Upper lobe of right lung (tissue), 1 donor: ENCODE data around the gene DNAH12. TPM values are rescaled to one million over a fixed set of nuclear protein-coding genes. Genes with fewer than 3 reads are reported as not detected.
"Not testable (repeated sequence)": the region's sequence is repeated elsewhere in the genome, so short reads cannot be mapped to it uniquely, and the experiment has no call there.

ENCODE experiments used
- ATAC-seq: fragments of 200-7000 bp; cut with Tn5 transposase; one replicate; pipeline ENCODE4 v1.9.1; 2020; ENCODE audit warnings: mild to moderate bottlenecking, moderate library complexity
- DNase-seq: peaks from one replicate; pipeline ENCODE4 v3.0.0-alpha.2; 2020
- H3K27ac ChIP-seq: fragments of 200-600 bp; one replicate; pipeline ENCODE4 v1.8.0; 2022
- H3K27me3 ChIP-seq: fragments of 200-600 bp; one replicate; pipeline ENCODE4 v1.8.0; 2022; ENCODE audit warnings: mild to moderate bottlenecking
- H3K36me3 ChIP-seq: fragments of 200-600 bp; one replicate; pipeline ENCODE4 v1.8.0; 2022
- H3K4me1 ChIP-seq: fragments of 200-600 bp; one replicate; pipeline ENCODE4 v1.8.0; 2022
- H3K4me3 ChIP-seq: fragments of 200-600 bp; one replicate; pipeline ENCODE4 v1.8.0; 2022; ENCODE audit warnings: mild to moderate bottlenecking
- H3K9me3 ChIP-seq: fragments of 200-600 bp; one replicate; pipeline ENCODE4 v1.8.0; 2022
- intact Hi-C: fragments of 100-400 bp; cut with DNase I; formaldehyde crosslinking; loops from one replicate; pipeline ENCODE4 v1.11.0; 2022
- total RNA-seq: library from RNA; stranded (reverse); fragmentation: NEBNext Ultra II Directional; extraction: Animal tissue kit (Norgen Biotek cat#: 25700); gene quantifications from one replicate; pipeline ENCODE4 v1.2.1, GENCODE V29; 2021
- TF ChIP-seq, protein P1 (sequence below): fragments of 200-600 bp; IDR thresholded peaks from one replicate; pipeline ENCODE4 v1.8.0; 2022; ENCODE audit warnings: antibody characterized with exemption
- donor health status: DM: no; HTN: yes; CAD: no; lungs with severe emphysema.

The DNAH12 gene
- total RNA-seq, 1 donor from 2014 or later: 0.52 TPM

DNA sequence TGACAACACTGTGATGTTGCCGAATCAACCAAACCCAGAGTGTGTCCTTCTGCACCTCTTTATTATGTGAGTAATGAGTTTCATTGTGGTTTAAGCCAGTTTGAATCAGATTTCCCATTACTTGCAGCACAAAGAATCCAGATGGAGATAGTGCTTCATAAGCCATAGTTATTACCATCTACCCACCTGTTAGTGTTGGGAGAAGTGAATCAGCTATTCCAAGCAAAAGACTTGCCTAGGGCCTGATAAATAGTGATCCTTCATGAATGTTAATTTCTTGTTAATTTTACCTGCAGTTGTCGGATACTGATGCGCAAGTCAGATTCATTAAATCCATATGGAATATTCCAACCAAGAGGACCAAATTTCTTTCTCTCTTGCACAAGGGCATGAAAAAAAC lies 229.9 kb downstream of the DNAH12 start:
- H3K27ac ChIP-seq: no peak overlapping the region
- DNase-seq (no peak), ATAC-seq (no peak)
- H3K4me3 ChIP-seq: no peak overlapping the region
- H3K9me3 ChIP-seq: no peaks in the 10 kb centered on the region
- intact Hi-C loops: no loop called here
- no peaks in the 10 kb centered on the region for H3K4me1 ChIP-seq
- TF ChIP-seq, protein P1, sequence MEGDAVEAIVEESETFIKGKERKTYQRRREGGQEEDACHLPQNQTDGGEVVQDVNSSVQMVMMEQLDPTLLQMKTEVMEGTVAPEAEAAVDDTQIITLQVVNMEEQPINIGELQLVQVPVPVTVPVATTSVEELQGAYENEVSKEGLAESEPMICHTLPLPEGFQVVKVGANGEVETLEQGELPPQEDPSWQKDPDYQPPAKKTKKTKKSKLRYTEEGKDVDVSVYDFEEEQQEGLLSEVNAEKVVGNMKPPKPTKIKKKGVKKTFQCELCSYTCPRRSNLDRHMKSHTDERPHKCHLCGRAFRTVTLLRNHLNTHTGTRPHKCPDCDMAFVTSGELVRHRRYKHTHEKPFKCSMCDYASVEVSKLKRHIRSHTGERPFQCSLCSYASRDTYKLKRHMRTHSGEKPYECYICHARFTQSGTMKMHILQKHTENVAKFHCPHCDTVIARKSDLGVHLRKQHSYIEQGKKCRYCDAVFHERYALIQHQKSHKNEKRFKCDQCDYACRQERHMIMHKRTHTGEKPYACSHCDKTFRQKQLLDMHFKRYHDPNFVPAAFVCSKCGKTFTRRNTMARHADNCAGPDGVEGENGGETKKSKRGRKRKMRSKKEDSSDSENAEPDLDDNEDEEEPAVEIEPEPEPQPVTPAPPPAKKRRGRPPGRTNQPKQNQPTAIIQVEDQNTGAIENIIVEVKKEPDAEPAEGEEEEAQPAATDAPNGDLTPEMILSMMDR: no peak
- H3K36me3 ChIP-seq: no peaks in the 10 kb centered on the region
- H3K27me3 ChIP-seq: no peaks in the 10 kb centered on the region

DNA sequence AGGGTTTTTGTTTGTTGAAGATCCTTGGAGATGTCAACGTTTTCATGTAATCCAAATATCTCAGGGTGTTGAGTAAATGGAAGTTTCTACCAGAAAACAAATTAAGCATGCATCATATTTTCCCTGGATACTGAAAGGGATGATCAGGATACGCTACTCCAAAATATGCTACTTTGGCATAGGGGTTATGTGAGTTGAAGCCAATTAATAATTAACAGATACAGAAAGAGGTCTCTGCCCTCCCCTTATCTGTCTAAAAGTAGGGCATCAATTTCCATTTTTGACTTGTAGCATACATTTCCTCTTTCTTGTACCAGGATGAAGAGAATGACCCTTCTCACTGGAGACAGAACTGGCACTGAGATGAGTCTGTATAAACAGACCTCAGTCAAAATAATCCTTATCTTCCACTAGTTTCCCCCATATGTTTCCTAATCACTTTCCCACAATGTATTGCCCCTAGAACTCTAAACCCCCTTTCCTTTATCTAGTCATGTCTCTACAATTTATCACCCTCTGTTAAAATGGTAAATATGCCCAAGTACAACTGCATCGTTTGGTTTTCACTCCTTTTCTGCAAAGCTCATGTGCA lies 234.3 kb downstream of the DNAH12 start:
- no peaks in the 10 kb centered on the region for H3K27me3 ChIP-seq
- H3K9me3 ChIP-seq: no peaks in the 10 kb centered on the region
- no peak for DNase-seq
- H3K27ac ChIP-seq: no peak overlapping the region
- TF ChIP-seq, protein P1: no peak
- H3K36me3 ChIP-seq: no peaks in the 10 kb centered on the region
- no peak overlapping the region for H3K4me3 ChIP-seq
- intact Hi-C loops: no loop called here
- no peak for ATAC-seq
- no peaks in the 10 kb centered on the region for H3K4me1 ChIP-seq

DNA sequence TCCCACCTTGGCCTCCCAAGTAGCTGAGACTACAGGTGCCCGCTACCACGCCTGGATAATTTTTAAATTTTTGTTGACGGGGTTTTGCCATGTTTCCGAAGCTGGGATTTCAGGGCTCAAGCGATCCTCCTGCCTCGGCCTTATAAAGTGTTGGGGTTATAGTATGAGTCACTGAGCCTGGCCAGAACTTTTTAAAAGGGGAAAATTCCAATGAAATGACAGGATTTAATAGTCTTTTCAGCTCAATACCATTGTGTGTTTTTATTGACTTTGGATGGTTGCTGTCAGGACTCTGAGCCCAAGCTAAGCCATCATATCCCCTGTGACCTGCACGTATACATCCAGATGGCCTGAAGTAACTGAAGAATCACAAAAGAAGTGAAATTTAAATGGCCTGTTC lies 240.6 kb downstream of the DNAH12 start:
- H3K27me3 ChIP-seq, H3K27ac ChIP-seq, H3K36me3 ChIP-seq, ATAC-seq, DNase-seq, H3K4me1 ChIP-seq, H3K4me3 ChIP-seq, intact Hi-C loops, H3K9me3 ChIP-seq: not testable (repeated sequence)

DNA sequence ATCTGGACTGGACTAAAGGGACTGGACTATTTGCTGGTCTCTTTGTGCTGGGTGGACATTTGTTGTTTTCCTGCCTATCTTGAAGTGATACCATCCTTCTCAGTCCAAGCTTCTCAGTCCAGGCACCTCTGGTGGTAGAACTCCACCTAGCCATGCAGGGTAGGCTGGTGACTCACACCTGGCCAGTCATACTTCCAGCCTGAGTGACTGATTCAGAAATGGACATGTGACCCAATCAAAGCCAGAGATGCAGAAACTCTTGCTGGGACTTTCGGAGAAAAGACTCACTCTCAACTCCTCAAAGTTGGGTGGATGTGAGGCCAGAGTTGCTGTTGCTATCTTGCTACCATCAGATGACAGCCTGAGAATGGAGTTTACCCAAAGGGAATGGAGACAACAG lies 246.1 kb downstream of the DNAH12 start:
- Histone ChIP-seq H3K4me3 (no peak overlapping the region), H3K4me1 (no peaks in the 10 kb centered on the region), H3K36me3 (no peaks in the 10 kb centered on the region), H3K27ac (no peak overlapping the region), H3K9me3 (no peaks in the 10 kb centered on the region), H3K27me3 (no peaks in the 10 kb centered on the region)
- TF ChIP-seq, protein P1: no peak
- peak; percentile 27 for ATAC-seq
- DNase-seq: no peak
- intact Hi-C loops: no loop called here

DNA sequence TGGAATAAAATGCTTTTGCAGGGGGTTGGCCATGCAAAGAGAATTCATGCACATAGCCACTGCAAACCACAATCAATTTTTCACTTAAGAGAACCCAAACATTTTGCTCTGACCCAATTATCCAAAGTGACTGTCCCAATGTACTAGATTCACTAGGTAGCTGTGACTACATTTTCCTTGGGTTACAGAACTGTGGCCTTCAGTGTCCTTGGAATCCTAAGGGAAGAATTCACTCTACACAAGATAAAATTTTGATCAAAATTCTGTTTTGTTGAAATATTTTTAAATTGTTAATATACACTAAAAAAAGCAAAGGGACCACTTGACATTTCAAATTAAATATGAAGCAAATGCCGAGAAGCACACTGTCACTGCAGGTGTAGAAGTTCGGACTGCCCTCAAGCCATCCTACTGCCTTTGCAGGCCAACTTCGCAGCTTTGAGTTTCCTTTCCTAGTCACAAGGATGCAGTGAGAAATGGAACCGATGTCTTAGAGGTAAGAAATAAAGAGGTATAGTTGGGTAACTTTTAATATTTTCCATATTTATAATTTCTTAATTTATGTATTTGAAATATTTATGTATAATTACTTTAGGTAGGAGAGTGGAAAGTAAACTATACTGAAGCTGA lies 251.1 kb downstream of the DNAH12 start:
- ATAC-seq (no peak), DNase-seq (no peak)
- H3K27ac ChIP-seq: no peak overlapping the region
- H3K36me3 ChIP-seq: no peaks in the 10 kb centered on the region
- peaks cover 4% of the 10 kb centered on the region for H3K27me3 ChIP-seq
- TF ChIP-seq, protein P1: no peak
- no peaks in the 10 kb centered on the region for H3K9me3 ChIP-seq
- H3K4me3 ChIP-seq: no peak overlapping the region
- H3K4me1 ChIP-seq: no peaks in the 10 kb centered on the region
- intact Hi-C loops: no loop called here

DNA sequence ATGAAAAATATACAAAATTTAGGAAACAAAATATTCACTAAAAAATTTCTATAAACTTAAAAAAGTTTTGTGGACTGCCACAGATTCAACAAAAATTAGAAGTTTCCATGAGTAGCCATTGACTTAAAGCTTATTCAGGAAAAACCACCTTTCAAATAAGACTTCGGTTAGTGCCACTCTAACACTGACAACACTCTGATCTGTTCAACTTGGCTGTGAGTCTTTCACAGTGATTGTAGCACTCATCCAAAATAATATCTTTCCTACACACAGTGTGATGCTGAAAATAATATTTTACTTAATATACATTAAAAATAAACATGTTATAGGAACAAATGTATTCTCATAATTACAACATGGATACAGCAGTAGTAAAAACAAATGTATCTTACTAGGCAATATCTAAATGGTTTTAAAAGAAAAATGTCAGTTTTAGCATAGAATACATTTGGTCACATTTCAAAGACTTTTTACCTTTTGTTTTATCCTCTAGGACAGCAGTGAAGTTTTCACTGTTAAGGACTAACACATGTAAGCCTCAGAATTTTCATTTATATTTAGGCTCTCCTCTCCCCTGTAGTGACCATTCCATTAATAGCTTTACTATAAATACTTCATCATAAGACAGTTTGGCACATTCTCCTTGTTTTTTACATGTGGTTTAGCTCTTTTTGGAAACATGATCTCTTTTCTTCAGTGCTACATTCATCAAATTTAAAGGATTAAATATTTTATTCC lies 251.8 kb downstream of the DNAH12 start, which contains the start of gene ASB14:
ASB14 (minus strand) TSS at position 527 of the 738 bp plus-strand sequence. CDS start 652 bp downstream, outside the sequence.
- ATAC-seq (no peak), DNase-seq (no peak)
- no peak within 1 kb of the TSS for H3K4me3 ChIP-seq
- H3K27ac ChIP-seq: no peak within 1 kb of the TSS
- no peaks in the 10 kb centered on the region for H3K4me1 ChIP-seq
- H3K27me3 ChIP-seq: peaks cover 4% of the 10 kb centered on the region
- no peaks in the 10 kb centered on the region for H3K9me3 ChIP-seq
- TF ChIP-seq, protein P1: no peak
- intact Hi-C loops: no loop called here
- no peaks in the 10 kb centered on the region for H3K36me3 ChIP-seq
